K562 (cell line): ENCODE data around the gene U2SURP. TPM values are rescaled to one million over a fixed set of nuclear protein-coding genes. Genes with fewer than 3 reads are reported as not detected.

Source experiments
- LCOR ChIP-seq: sonication (generic); formaldehyde crosslinking; IDR thresholded peaks from 2 replicates; pipeline ENCODE4 v1.8.0; 2022; ENCODE audit warnings: mild to moderate bottlenecking, missing genetic modification reagents
- PTTG1 ChIP-seq: fragments of 450-650 bp; IDR thresholded peaks from 2 replicates; pipeline ENCODE4 v1.6.1; 2016; ENCODE audit warnings: low read depth, mild to moderate bottlenecking, missing genetic modification characterization, missing compliant biosample characterization
- RCOR1 ChIP-seq, 2 experiments: IDR thresholded peaks; 2 replicates each; pipeline ENCODE4 v1.6.1; 2012; ENCODE audit warnings: low read depth in 2 of 2, low read length in 2 of 2, borderline replicate concordance in 1 of 2, improper control_type of control experiment in 1 of 2
- SUPT5H ChIP-seq: fragments of 450-650 bp; IDR thresholded peaks from 2 replicates; pipeline ENCODE4 v1.6.1; 2016
- TBL1XR1 ChIP-seq, 2 experiments: IDR thresholded peaks; 2 replicates each; pipeline ENCODE4 v1.6.1; 2012; ENCODE audit warnings: improper control_type of control experiment in 2 of 2, low read length in 2 of 2, mild to moderate bottlenecking in 1 of 2
- ZNF253 ChIP-seq: fragments of 250-450 bp; sonication (Bioruptor Pico); conservative IDR thresholded peaks from 2 replicates; pipeline ENCODE4 v1.6.1; 2021; ENCODE audit warnings: mild to moderate bottlenecking
- polyA plus RNA-seq, 8 experiments: library from polyadenylated mRNA; depleted of rRNA in 4 of 8; stranded (reverse) in 5 of 8; unstranded in 3 of 8; fragments of >200 nt; fragmentation: Nextera tagmentation in 2 of 8; fragmentation: Illumina TruSeq in 1 of 8; extraction: Ambion mirVana in 2 of 8; extraction: Trizol in 1 of 8; gene quantifications; 2 replicates each; pipeline versions ENCODE4 v1.2.1 to v1.2.3, GENCODE V29; 2011 to 2014; ENCODE audit warnings: inconsistent platforms in 1 of 8, missing spikeins in 1 of 8
- total RNA-seq, 7 experiments: library from RNA; depleted of rRNA in 6 of 7; stranded (reverse); fragments of >200 nt in 6 of 7; fragmentation: Illumina TruSeq in 2 of 7; extraction: Trizol in 2 of 7; gene quantifications; 2 replicates each; pipeline versions ENCODE4 v1.2.1 to v1.2.3, GENCODE V29; 2011 to 2021; ENCODE audit warnings: low replicate concordance in 1 of 7
- TF ChIP-seq, protein P1 (sequence below): fragments of 450-650 bp; IDR thresholded peaks from 2 replicates; pipeline ENCODE4 v1.6.1; 2017; ENCODE audit warnings: mild to moderate bottlenecking, moderate library complexity
- TF ChIP-seq, protein P2 (sequence below): fragments of 200-600 bp; sonication (generic); IDR thresholded peaks from one replicate; pipeline ENCODE4 v1.6.1; 2012; ENCODE audit warnings: mild to moderate bottlenecking, low read depth, low read length, inconsistent platforms
- TF ChIP-seq, protein P3 (sequence below): IDR thresholded peaks from 2 replicates; pipeline ENCODE4 v1.6.1; 2014; ENCODE audit warnings: antibody characterized with exemption
- TF ChIP-seq, protein P4 (sequence below): fragments of 450-650 bp; IDR thresholded peaks from 2 replicates; pipeline ENCODE4 v1.6.1; 2016; ENCODE audit warnings: mild to moderate bottlenecking

Gene U2SURP
- total and polyA plus RNA-seq, 9 of the 15 experiments (the other 6 are each of a cell fraction or from before 2014, with no cell fraction given) = 128 to 322 (median 191) TPM

DNA sequence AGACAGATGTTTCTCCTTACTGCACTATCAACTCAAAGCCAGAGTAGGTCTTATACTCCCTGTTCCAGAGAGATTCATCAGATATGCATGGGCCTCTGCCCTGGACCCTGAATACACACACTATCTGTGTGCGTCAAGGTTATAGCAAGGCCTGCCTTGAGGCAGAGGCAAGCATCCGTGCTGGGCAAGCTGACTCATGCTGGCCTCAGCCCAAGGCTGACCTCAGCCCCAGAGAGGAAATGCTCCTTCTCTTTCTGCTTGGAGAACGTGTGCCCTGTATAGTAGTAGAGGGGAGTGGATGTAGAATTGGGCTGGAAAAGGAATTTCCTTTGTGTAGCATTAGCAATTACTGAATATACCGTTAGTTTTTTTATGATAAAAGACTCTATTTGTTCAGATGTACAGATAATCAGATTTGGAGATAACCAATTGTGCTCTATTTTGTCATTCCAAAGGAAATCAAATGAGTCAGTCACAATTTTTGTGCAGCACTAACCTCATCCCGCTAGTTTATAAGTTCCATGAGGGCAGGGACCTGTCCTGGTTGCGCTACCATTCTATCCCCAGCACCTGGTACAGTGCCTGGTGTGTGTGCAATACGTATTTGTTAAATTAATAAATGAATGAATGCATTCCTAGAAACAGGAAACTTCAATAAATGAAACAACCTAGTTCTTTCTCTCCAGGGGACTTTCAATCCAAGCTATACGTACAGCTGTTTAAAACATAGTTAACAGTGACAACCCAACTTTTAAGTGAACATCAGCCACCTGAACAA lies 24.6 kb upstream of the U2SURP start (continued):
- TF ChIP-seq, protein P1, sequence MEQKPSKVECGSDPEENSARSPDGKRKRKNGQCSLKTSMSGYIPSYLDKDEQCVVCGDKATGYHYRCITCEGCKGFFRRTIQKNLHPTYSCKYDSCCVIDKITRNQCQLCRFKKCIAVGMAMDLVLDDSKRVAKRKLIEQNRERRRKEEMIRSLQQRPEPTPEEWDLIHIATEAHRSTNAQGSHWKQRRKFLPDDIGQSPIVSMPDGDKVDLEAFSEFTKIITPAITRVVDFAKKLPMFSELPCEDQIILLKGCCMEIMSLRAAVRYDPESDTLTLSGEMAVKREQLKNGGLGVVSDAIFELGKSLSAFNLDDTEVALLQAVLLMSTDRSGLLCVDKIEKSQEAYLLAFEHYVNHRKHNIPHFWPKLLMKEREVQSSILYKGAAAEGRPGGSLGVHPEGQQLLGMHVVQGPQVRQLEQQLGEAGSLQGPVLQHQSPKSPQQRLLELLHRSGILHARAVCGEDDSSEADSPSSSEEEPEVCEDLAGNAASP = no peak
- TF ChIP-seq SUPT5H (no peak; the same call in 1 of the 2 replicates), RCOR1 (IDR thresholded peaks at IDR 0.05; ENCODE audit: borderline replicate concordance in 1 of 2, low read depth in 2 of 2, low read length in 2 of 2) (peak; percentile 58 to 97; a peak in 3 of 4 replicates), ZNF253 (no peak), TBL1XR1 (IDR thresholded peaks at IDR 0.05; ENCODE audit: low read length in 2 of 2) (peak in 1 of 2 experiments; percentile 88; a peak in 2 of 4 replicates), PTTG1 (tag) (no peak), LCOR (CRISPR knock-in tag) (peak; percentile 29; the same call in 1 of the 2 replicates)
- TF ChIP-seq, protein P2, sequence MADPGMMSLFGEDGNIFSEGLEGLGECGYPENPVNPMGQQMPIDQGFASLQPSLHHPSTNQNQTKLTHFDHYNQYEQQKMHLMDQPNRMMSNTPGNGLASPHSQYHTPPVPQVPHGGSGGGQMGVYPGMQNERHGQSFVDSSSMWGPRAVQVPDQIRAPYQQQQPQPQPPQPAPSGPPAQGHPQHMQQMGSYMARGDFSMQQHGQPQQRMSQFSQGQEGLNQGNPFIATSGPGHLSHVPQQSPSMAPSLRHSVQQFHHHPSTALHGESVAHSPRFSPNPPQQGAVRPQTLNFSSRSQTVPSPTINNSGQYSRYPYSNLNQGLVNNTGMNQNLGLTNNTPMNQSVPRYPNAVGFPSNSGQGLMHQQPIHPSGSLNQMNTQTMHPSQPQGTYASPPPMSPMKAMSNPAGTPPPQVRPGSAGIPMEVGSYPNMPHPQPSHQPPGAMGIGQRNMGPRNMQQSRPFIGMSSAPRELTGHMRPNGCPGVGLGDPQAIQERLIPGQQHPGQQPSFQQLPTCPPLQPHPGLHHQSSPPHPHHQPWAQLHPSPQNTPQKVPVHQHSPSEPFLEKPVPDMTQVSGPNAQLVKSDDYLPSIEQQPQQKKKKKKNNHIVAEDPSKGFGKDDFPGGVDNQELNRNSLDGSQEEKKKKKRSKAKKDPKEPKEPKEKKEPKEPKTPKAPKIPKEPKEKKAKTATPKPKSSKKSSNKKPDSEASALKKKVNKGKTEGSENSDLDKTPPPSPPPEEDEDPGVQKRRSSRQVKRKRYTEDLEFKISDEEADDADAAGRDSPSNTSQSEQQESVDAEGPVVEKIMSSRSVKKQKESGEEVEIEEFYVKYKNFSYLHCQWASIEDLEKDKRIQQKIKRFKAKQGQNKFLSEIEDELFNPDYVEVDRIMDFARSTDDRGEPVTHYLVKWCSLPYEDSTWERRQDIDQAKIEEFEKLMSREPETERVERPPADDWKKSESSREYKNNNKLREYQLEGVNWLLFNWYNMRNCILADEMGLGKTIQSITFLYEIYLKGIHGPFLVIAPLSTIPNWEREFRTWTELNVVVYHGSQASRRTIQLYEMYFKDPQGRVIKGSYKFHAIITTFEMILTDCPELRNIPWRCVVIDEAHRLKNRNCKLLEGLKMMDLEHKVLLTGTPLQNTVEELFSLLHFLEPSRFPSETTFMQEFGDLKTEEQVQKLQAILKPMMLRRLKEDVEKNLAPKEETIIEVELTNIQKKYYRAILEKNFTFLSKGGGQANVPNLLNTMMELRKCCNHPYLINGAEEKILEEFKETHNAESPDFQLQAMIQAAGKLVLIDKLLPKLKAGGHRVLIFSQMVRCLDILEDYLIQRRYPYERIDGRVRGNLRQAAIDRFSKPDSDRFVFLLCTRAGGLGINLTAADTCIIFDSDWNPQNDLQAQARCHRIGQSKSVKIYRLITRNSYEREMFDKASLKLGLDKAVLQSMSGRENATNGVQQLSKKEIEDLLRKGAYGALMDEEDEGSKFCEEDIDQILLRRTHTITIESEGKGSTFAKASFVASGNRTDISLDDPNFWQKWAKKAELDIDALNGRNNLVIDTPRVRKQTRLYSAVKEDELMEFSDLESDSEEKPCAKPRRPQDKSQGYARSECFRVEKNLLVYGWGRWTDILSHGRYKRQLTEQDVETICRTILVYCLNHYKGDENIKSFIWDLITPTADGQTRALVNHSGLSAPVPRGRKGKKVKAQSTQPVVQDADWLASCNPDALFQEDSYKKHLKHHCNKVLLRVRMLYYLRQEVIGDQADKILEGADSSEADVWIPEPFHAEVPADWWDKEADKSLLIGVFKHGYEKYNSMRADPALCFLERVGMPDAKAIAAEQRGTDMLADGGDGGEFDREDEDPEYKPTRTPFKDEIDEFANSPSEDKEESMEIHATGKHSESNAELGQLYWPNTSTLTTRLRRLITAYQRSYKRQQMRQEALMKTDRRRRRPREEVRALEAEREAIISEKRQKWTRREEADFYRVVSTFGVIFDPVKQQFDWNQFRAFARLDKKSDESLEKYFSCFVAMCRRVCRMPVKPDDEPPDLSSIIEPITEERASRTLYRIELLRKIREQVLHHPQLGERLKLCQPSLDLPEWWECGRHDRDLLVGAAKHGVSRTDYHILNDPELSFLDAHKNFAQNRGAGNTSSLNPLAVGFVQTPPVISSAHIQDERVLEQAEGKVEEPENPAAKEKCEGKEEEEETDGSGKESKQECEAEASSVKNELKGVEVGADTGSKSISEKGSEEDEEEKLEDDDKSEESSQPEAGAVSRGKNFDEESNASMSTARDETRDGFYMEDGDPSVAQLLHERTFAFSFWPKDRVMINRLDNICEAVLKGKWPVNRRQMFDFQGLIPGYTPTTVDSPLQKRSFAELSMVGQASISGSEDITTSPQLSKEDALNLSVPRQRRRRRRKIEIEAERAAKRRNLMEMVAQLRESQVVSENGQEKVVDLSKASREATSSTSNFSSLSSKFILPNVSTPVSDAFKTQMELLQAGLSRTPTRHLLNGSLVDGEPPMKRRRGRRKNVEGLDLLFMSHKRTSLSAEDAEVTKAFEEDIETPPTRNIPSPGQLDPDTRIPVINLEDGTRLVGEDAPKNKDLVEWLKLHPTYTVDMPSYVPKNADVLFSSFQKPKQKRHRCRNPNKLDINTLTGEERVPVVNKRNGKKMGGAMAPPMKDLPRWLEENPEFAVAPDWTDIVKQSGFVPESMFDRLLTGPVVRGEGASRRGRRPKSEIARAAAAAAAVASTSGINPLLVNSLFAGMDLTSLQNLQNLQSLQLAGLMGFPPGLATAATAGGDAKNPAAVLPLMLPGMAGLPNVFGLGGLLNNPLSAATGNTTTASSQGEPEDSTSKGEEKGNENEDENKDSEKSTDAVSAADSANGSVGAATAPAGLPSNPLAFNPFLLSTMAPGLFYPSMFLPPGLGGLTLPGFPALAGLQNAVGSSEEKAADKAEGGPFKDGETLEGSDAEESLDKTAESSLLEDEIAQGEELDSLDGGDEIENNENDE = no peak
- TF ChIP-seq, protein P3, sequence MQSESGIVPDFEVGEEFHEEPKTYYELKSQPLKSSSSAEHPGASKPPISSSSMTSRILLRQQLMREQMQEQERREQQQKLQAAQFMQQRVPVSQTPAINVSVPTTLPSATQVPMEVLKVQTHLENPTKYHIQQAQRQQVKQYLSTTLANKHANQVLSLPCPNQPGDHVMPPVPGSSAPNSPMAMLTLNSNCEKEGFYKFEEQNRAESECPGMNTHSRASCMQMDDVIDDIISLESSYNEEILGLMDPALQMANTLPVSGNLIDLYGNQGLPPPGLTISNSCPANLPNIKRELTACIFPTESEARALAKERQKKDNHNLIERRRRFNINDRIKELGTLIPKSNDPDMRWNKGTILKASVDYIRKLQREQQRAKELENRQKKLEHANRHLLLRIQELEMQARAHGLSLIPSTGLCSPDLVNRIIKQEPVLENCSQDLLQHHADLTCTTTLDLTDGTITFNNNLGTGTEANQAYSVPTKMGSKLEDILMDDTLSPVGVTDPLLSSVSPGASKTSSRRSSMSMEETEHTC = no peak
- TF ChIP-seq, protein P4, sequence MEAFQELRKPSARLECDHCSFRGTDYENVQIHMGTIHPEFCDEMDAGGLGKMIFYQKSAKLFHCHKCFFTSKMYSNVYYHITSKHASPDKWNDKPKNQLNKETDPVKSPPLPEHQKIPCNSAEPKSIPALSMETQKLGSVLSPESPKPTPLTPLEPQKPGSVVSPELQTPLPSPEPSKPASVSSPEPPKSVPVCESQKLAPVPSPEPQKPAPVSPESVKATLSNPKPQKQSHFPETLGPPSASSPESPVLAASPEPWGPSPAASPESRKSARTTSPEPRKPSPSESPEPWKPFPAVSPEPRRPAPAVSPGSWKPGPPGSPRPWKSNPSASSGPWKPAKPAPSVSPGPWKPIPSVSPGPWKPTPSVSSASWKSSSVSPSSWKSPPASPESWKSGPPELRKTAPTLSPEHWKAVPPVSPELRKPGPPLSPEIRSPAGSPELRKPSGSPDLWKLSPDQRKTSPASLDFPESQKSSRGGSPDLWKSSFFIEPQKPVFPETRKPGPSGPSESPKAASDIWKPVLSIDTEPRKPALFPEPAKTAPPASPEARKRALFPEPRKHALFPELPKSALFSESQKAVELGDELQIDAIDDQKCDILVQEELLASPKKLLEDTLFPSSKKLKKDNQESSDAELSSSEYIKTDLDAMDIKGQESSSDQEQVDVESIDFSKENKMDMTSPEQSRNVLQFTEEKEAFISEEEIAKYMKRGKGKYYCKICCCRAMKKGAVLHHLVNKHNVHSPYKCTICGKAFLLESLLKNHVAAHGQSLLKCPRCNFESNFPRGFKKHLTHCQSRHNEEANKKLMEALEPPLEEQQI = peak; percentile 53; the same call in 1 of the 2 replicates
